Stimulated activated CD4-positive, alpha-beta T cell treated with anti-CD3 and anti-CD28 coated beads, TNF-alpha, amount 100 ng/mL, for 24 hours (primary cell): ENCODE measurements around the gene TRAPPC2.
A peak's percentile ranks its signal among the peaks of the same experiment; 100 is the strongest.

ENCODE experiments used
- DNase-seq, 3 experiments: peaks; one replicate each; pipeline ENCODE4 v3.0.0-alpha.2; 2020; ENCODE audit warnings: low read depth in 3 of 3

The TRAPPC2 gene

GRCh38 chrX:13734278-13735172, at the start of gene TRAPPC2, which contains the start of gene OFD1:
Gene TRAPPC2 (minus strand): TSS chrX:13734620. CDS start chrX:13719963, 14,657 bp downstream.
Gene OFD1 (plus strand): TSS chrX:13734748. CDS start chrX:13735072, 324 bp downstream.
- DNase-seq, result peak; percentile 73 to 85 (median 74)

GRCh38 chrX:13780868-13781427, 46.5 kb upstream of the TRAPPC2 start:
- no peak for DNase-seq

- DNase-seq, result no peak
These were observed 44.5 kb upstream of the TRAPPC2 start for GRCh38 chrX:13778916-13779315.

GRCh38 chrX:13776387-13776786, 42.0 kb upstream of the TRAPPC2 start:
- DNase-seq, result no peak

GRCh38 chrX:13775837-13776236, 41.4 kb upstream of the TRAPPC2 start:
- no peak for DNase-seq

GRCh38 chrX:13774696-13775095, 40.3 kb upstream of the TRAPPC2 start:
- no peak for DNase-seq

- DNase-seq, result no peak
These were observed 35.7 kb upstream of the TRAPPC2 start for GRCh38 chrX:13770013-13770535.

GRCh38 chrX:13768939-13769338, 34.5 kb upstream of the TRAPPC2 start:
- no peak for DNase-seq

- DNase-seq, result no peak
These were observed 30.3 kb upstream of the TRAPPC2 start for GRCh38 chrX:13764765-13765164.

GRCh38 chrX:13764281-13764680, 29.9 kb upstream of the TRAPPC2 start:
- no peak for DNase-seq

- no peak for DNase-seq
These were observed 29.1 kb upstream of the TRAPPC2 start for GRCh38 chrX:13763489-13763888.

GRCh38 chrX:13761606-13762414, 27.4 kb upstream of the TRAPPC2 start:
- no peak for DNase-seq

- DNase-seq, result no peak
These were observed 26.0 kb upstream of the TRAPPC2 start for GRCh38 chrX:13760426-13760825.

GRCh38 chrX:13759152-13759718, 24.8 kb upstream of the TRAPPC2 start:
- DNase-seq, result no peak

GRCh38 chrX:13756381-13756780, 22.0 kb upstream of the TRAPPC2 start:
- DNase-seq, result no peak

- no peak for DNase-seq
These were observed 20.8 kb upstream of the TRAPPC2 start for GRCh38 chrX:13755254-13755653.

- no peak for DNase-seq
These were observed 20.3 kb upstream of the TRAPPC2 start for GRCh38 chrX:13754765-13755164.

GRCh38 chrX:13752646-13753045, 18.2 kb upstream of the TRAPPC2 start:
- no peak for DNase-seq

GRCh38 chrX:13752141-13752540, 17.7 kb upstream of the TRAPPC2 start:
- no peak for DNase-seq

GRCh38 chrX:13750812-13751211, 16.4 kb upstream of the TRAPPC2 start:
- no peak for DNase-seq

GRCh38 chrX:13750204-13750603, 15.8 kb upstream of the TRAPPC2 start:
- DNase-seq, result no peak

- no peak for DNase-seq
These were observed 14.1 kb upstream of the TRAPPC2 start for GRCh38 chrX:13748486-13748885.
